Keratinocyte (primary cell): ENCODE results near the gene SCFD2. TPM values are rescaled to one million over a fixed set of nuclear protein-coding genes. Genes with fewer than 3 reads are reported as not detected.

Experiments
- DNase-seq: peaks from one replicate; pipeline ENCODE4 v3.0.0-alpha.2; 2011; ENCODE audit warnings: low read depth, missing footprints, low spot score
- FAIRE-seq: peaks from 2 replicates; lab custom pipeline; 2011; peaks lifted over from hg19 to GRCh38; lab: Jason Lieb, UNC
- H2AFZ ChIP-seq: 2 replicates; pipeline ENCODE4 v1.6.0; 2012; ENCODE audit warnings: low read length, control low read depth, inconsistent platforms; ENCODE audit not compliant: control insufficient read depth
- H3K27ac ChIP-seq: 2 replicates; pipeline ENCODE4 v1.5.1; 2011; ENCODE audit warnings: low read length; ENCODE audit not compliant: control insufficient read depth, insufficient read depth
- H3K27me3 ChIP-seq: 3 replicates; pipeline ENCODE4 v1.6.0; 2011; ENCODE audit warnings: low read length; ENCODE audit not compliant: control insufficient read depth, insufficient read depth; ENCODE audit errors: extremely low read depth
- H3K36me3 ChIP-seq, 2 experiments: 2 replicates in 1 of 2; 3 replicates in 1 of 2; pipeline ENCODE4 v1.5.1; 2011; ENCODE audit warnings: low read length in 2 of 2, mild to moderate bottlenecking in 1 of 2; ENCODE audit not compliant: control insufficient read depth in 2 of 2, insufficient read depth in 2 of 2; ENCODE audit errors: extremely low read depth in 1 of 2
- H3K4me1 ChIP-seq: 3 replicates; pipeline ENCODE4 v1.5.1; 2011; ENCODE audit warnings: low read length; ENCODE audit not compliant: control insufficient read depth, insufficient read depth; ENCODE audit errors: extremely low read depth
- H3K4me2 ChIP-seq: 3 replicates; pipeline ENCODE4 v1.6.0; 2011; ENCODE audit warnings: low read depth, low read length; ENCODE audit not compliant: control insufficient read depth, insufficient read depth; ENCODE audit errors: extremely low read depth
- H3K4me3 ChIP-seq, 3 experiments: fragments of 200-600 bp in 1 of 3; sonication (generic) in 1 of 3; 2 replicates in 2 of 3; 3 replicates in 1 of 3; pipeline ENCODE4 v1.5.1; 2011 to 2016; ENCODE audit warnings: low read length in 3 of 3, mild to moderate bottlenecking in 3 of 3, control low read depth in 2 of 3, inconsistent platforms in 1 of 3, low read depth in 1 of 3, mixed read lengths in 1 of 3, mixed run types in 1 of 3, moderate library complexity in 1 of 3; ENCODE audit not compliant: control insufficient read depth in 2 of 3, insufficient read depth in 2 of 3; ENCODE audit errors: extremely low read depth in 1 of 3
- H3K79me2 ChIP-seq: 2 replicates; pipeline ENCODE4 v1.6.0; 2012; ENCODE audit warnings: low read length; ENCODE audit not compliant: control insufficient read depth, insufficient read depth
- H3K9ac ChIP-seq: 3 replicates; pipeline ENCODE4 v1.6.0; 2011; ENCODE audit warnings: low read length; ENCODE audit not compliant: control insufficient read depth, insufficient read depth; ENCODE audit errors: extremely low read depth
- H3K9me1 ChIP-seq: 3 replicates; pipeline ENCODE4 v1.6.0; 2011; ENCODE audit warnings: low read length; ENCODE audit not compliant: control insufficient read depth, insufficient read depth; ENCODE audit errors: extremely low read depth
- H3K9me3 ChIP-seq: 2 replicates; pipeline ENCODE4 v1.5.1; 2012; ENCODE audit warnings: low read depth, low read length; ENCODE audit not compliant: control insufficient read depth
- H4K20me1 ChIP-seq: 3 replicates; pipeline ENCODE4 v1.6.0; 2011; ENCODE audit warnings: low read length; ENCODE audit not compliant: control insufficient read depth, insufficient read depth; ENCODE audit errors: extremely low read depth
- EZH2 ChIP-seq: IDR thresholded peaks from one replicate; pipeline ENCODE4 v1.6.1; 2012; ENCODE audit warnings: inconsistent platforms, mild to moderate bottlenecking, low read length, moderate library complexity
- dilution Hi-C: fragments of 300-500 bp; cut with MboI; formaldehyde crosslinking; loops from one replicate; pipeline ENCODE4 v1.7.0; 2020; ENCODE audit warnings: low sequenced_read_pairs; ENCODE audit not compliant: extremely low pct_ligation_motif_present
- polyA plus RNA-seq, 5 experiments: library from polyadenylated mRNA; depleted of rRNA in 3 of 5; stranded (reverse) in 3 of 5; stranded (forward) in 1 of 5; unstranded in 1 of 5; fragments of >200 nt; gene quantifications; 1 replicate in 1 of 5; 2 replicates in 3 of 5; 3 replicates in 1 of 5; pipeline versions ENCODE4 v1.2.1 to v1.2.3, GENCODE V29; 2011 to 2012; ENCODE audit warnings: missing spikeins in 2 of 5, low read depth in 1 of 5, low replicate concordance in 1 of 5
- TF ChIP-seq, protein P1 (sequence below), 3 experiments: IDR thresholded peaks in 1 of 3; conservative IDR thresholded peaks in 1 of 3; optimal IDR thresholded peaks in 1 of 3; 2 replicates in 2 of 3; 3 replicates in 1 of 3; pipeline versions ENCODE3 to v1.5.1; 2011; ENCODE audit warnings: low read length in 3 of 3, mild to moderate bottlenecking in 3 of 3, moderate library complexity in 2 of 3, control low read depth in 1 of 3, inconsistent platforms in 1 of 3; ENCODE audit not compliant: insufficient read depth in 2 of 3; ENCODE audit errors: extremely low read depth in 1 of 3

The SCFD2 gene
- polyA plus RNA-seq, 1 donor (not counting 4 experiments of a cell fraction or from before 2014, with no cell fraction given), result 13.9 TPM

DNA sequence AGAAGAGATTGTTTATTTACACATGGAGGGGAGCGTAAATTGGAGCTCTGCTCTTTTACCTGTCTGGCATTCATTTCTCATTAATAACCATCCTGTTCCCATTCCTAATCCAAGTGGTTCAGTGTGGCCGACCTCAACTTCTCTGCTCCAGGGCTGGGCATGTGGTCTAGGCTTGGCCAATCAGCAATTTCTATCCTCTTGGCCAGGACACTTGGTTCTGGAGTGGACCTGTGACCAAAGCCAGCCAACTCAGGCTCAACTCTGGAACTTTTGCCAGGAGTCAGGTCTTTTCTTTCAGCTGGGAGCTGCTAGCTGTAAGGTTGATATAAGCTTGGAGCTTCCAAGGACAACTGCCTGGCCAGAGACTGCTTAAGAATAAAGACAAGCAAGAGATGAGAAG is 519.4 kb downstream of the SCFD2 start:
- DNase-seq, result no peak
- H4K20me1 ChIP-seq, result no peaks in the 10 kb centered on the region
- H3K4me1 ChIP-seq, result peaks cover 7% of the 10 kb centered on the region
- H3K27me3 ChIP-seq, result no peaks in the 10 kb centered on the region
- TF ChIP-seq, protein P1, sequence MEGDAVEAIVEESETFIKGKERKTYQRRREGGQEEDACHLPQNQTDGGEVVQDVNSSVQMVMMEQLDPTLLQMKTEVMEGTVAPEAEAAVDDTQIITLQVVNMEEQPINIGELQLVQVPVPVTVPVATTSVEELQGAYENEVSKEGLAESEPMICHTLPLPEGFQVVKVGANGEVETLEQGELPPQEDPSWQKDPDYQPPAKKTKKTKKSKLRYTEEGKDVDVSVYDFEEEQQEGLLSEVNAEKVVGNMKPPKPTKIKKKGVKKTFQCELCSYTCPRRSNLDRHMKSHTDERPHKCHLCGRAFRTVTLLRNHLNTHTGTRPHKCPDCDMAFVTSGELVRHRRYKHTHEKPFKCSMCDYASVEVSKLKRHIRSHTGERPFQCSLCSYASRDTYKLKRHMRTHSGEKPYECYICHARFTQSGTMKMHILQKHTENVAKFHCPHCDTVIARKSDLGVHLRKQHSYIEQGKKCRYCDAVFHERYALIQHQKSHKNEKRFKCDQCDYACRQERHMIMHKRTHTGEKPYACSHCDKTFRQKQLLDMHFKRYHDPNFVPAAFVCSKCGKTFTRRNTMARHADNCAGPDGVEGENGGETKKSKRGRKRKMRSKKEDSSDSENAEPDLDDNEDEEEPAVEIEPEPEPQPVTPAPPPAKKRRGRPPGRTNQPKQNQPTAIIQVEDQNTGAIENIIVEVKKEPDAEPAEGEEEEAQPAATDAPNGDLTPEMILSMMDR (optimal IDR thresholded peaks at IDR 0.05 in 1 of 3, IDR thresholded peaks at IDR 0.05 in 1 of 3, conservative IDR thresholded peaks at IDR 0.05 in 1 of 3; ENCODE audit: extremely low read depth in 1 of 3, insufficient read depth in 2 of 3, low read length in 3 of 3), result no peak
- no peak overlapping the region for H2AFZ ChIP-seq
- dilution Hi-C loops, result no loop called here
- no peaks in the 10 kb centered on the region for H3K36me3 ChIP-seq
- no peak for FAIRE-seq
- H3K4me2 ChIP-seq, result no peak overlapping the region
- no peak overlapping the region for H3K4me3 ChIP-seq
- H3K9me1 ChIP-seq, result no peaks in the 10 kb centered on the region
- no peak overlapping the region for H3K27ac ChIP-seq
- no peaks in the 10 kb centered on the region for H3K79me2 ChIP-seq
- H3K9me3 ChIP-seq, result no peaks in the 10 kb centered on the region
- H3K9ac ChIP-seq, result no peak overlapping the region

DNA sequence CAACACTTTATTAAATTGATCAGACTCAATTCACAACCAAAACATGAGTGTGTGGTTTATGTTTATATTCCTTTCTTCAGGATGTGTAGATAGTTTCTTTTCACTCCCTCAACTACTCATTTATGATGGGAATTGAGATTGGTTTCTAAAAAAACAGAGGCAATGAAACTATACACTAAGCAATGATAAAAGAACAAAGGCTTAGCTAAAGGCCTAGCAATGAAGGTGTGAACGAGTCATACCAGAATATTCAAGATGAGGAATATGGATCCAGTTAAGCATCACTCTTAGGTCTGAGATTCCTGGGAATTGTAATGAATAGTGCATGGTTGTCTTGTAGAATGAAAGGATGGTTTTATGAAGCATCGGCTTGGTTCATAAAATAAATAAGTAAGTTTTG is 521.3 kb downstream of the SCFD2 start:
- H3K79me2 ChIP-seq, result no peaks in the 10 kb centered on the region
- no peak overlapping the region for H3K9ac ChIP-seq
- H4K20me1 ChIP-seq, result no peaks in the 10 kb centered on the region
- H3K4me1 ChIP-seq, result peaks cover 20% of the 10 kb centered on the region
- no peaks in the 10 kb centered on the region for H3K36me3 ChIP-seq
- DNase-seq (no peak), FAIRE-seq (peak; percentile 32)
- H3K27ac ChIP-seq, result no peak overlapping the region
- H2AFZ ChIP-seq, result no peak overlapping the region
- H3K4me2 ChIP-seq, result no peak overlapping the region
- dilution Hi-C loops, result no loop called here
- H3K4me3 ChIP-seq, result no peak overlapping the region
- H3K9me1 ChIP-seq, result no peaks in the 10 kb centered on the region
- no peak for TF ChIP-seq EZH2
- TF ChIP-seq, protein P1 (optimal IDR thresholded peaks at IDR 0.05 in 1 of 3, IDR thresholded peaks at IDR 0.05 in 1 of 3, conservative IDR thresholded peaks at IDR 0.05 in 1 of 3; ENCODE audit: extremely low read depth in 1 of 3, insufficient read depth in 2 of 3, low read length in 3 of 3), result no peak
- H3K9me3 ChIP-seq, result no peaks in the 10 kb centered on the region
- H3K27me3 ChIP-seq, result no peaks in the 10 kb centered on the region
